ENCODE data around the gene EYS.
"Not testable (repeated sequence)": the region's sequence is repeated elsewhere in the genome, so short reads cannot be mapped to it uniquely, and the experiment has no call there.

EYS gene

DNA sequence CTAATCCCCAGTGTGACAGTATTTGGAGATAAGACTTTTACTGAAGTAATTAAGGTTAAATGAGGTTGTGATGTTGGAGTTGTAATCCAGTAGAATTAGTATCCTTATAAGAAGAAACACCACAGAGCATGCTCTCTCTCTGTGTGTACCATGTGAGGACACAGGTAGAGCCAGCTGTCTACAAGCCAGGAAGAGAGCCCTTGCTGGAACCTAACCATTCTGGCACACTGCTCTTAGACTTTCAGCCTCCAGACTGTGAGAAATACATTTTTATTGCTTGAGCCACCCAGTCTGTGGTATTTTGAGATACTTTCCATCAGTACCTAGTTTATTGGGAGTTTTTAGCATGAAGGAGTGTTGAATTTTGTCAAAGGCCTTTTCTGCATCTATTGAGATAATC lies 1961.2 kb downstream of the EYS start:
- no peak for DNase-seq

DNA sequence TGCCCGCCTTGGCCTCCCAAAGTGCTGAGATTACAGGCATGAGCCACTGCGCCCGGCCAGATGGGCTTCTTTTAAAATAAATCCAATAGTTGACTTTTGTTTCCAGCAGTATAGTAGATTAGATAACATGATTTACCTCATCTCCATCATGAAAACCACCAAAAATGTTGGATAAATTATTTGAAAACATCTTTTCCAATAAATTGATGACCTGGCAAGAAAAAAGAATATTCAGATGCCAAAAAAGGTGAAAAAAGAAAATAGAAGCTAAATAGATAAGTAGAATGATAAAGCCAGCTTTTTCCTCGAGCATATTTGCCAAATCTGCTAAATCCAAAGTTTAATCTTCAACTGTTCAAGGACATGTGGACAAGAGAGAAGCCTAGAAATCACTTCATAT lies 1962.2 kb downstream of the EYS start:
- no peak for DNase-seq

DNA sequence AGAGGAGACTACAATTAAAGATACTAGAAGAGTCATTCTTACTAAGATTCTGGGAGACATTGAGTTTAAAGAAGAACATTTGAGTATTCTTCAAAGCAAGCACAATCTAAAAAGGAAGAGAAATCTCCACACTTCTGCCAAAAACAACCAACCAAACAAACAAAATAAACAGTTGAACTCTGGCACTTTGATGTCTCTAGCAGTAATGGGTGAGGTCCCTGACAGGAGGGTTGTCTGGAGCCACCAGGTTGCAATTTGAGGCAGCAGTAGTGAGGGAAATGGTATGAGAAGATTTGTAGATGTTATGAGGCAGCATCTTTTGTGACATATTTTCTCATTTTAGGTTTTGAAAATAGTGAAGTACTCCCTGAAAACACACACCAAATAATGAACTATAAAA lies 1963.3 kb downstream of the EYS start:
- DNase-seq: no peak

DNA sequence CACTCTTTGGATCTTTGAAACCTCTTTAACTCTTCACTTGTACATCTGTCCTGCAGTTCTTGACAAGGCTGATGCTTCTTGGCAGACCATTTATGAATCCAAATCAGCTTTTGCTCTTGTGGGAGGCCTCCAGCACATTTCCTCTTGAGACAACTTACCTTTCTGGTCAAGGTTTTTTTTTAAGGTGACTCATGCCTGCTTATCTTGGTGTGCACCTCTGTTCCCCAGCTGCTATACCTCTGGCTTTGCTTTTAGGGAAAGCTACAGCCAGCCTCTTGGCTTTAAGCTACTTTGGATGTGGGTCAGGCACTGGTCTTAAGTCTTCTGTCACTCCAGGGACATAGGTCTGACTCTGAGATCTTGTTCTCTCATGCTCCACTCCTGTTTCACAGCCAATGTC lies 1965.0 kb downstream of the EYS start:
- no peak for DNase-seq

DNA sequence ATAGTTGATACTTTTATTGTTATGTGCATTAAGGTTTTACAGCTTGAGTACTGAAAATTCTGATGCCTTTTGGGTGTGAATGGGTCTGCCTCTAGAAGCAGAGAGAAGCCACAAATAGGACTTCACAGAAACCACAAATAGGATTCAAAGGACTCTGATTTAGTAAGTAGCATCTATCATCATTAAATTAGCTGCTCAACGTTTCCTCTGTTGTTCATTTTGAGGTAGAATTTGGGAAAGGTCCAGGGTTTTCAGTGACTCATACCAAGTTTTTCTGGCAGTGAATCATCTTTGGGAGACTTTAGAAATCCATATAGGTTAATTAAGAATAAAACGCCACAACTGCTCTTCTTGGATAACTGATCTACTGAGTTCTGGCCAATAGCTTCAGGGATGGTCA lies 1966.3 kb downstream of the EYS start:
- DNase-seq: no peak

DNA sequence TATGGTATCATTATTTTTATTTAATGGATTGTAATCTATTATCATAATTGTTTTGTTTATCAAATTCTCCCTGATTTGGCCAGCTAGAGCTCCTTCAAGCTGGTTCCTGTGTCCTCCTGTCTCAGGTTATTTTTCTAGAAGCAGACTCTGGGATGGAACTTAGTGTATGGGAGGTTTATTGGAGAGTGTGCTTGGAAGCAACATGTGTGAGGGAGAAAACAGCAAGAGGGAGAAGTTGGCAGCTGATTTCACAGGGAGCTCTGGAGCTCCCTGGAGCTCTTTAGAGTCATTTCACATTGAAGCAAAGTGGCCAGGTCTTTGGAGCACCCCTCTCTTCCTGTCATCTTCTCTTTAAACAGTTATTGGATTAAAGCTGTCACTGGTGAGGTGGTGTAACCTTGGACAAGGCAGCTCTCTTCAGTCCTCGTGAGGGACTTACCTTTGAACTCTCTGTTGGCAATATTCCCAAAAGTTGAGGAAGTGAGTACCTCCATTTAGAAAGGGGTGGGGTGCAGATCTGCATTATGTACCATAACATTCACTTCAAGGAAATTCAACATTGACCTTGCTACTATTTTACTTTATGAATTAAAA lies 1967.8 kb downstream of the EYS start:
- DNase-seq: no peak

DNA sequence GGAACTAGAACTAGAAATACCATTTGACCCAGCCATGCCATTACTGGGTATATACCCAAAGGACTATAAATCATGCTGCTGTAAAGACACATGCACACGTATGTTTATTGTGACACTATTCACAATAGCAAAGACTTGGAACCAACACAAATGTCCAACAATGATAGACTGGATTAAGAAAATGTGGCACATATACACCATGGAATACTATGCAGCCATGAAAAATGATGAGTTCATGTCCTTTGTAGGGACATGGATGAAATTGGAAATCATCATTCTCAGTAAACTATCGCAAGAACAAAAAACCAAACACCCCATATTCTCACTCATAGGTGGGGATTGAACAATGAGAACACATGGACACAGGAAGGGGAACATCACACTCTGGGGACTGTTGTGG lies 1968.8 kb downstream of the EYS start:
- not testable (repeated sequence) for DNase-seq

DNA sequence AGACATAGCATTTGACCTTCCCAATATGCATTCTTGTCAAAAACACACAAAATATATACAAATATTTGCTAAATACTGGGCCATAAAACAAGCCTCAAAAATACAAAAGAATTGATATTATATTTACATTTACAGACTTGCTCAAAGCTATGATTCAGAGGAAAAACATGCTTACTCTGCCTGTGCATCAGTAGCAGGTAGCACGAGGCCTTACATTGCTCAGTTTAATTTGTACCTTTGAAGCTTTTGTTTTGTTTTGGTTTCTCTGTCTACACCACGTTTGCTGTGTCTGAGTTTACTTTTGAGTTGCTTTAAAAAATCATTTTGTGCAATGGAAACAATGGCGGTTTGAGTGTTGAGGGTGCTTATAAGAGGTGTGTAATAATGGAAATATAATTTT lies 1972.1 kb downstream of the EYS start:
- DNase-seq: no peak

DNA sequence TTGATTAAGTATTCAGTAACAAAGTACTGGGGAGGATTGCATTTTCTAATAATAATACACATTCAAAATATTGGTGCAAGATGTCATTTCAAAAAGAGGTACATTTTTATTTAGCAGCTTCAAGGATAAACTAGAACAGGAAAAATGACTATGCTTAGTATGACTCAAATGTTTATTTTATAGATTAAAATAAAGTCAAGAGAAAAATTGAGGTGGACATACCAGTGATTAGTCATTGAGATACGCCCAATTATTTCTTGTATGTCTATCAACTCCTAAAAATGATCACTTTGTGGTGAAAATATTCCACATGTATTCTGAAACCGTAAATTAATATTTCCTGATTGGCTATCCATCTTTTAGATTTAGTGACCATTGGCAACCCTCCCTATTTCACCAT lies 1974.7 kb downstream of the EYS start:
- no peak for DNase-seq

DNA sequence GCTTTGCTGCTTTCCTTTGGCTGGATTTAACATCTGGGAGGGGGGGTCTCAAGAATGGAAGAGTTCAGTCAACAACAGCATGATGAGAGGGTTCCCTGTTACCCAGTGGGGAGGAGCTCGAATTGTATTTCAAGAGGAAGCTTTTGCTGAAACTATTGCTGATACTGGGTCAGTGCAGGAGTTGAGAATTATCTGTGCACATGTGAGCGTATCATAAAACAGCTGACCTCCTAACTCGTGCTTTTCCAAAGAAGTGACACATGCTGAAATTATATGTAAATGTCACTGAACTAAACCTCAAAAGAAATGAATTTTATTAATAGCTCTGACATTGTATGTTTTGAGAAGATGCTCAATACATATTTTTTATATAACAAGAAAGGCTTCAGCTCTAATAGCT lies 1975.1 kb downstream of the EYS start:
- no peak for DNase-seq

DNA sequence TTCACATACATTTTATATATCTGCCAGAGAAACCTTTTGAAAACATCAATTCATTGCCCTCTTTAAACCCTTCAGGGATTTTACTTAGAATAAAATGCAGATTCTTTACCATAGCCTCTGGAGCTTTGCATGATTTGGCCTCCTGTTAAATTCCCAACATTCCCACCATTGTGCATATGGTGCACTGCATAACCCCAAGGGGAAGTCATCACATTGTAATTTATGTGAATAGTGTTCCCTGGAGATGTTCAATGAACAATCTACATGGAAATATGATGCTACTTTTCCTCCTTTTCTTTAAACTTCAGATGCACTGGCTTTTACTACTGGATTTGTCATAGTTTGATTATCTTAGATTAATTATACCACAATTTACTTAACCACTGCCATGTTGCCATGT lies 1976.7 kb downstream of the EYS start:
- DNase-seq: no peak

DNA sequence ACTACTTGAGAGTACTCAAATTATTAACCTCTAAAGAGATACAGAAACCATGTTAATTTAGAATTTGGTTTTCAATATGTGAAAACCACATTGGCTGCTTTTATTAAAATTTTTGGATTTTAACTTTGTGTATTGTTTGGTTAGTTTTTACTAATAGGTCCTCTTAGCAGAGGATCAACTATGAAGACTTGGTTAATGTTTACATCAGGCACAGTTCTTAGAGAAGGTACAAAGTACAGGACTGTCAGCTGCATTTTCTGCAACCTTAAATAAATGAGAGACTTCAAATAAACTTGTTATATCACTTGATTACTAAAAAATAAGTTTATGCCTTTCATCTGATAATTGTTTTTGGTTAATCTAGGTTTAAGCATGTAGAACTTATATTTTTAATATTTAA lies 1982.3 kb downstream of the EYS start:
- no peak for DNase-seq

DNA sequence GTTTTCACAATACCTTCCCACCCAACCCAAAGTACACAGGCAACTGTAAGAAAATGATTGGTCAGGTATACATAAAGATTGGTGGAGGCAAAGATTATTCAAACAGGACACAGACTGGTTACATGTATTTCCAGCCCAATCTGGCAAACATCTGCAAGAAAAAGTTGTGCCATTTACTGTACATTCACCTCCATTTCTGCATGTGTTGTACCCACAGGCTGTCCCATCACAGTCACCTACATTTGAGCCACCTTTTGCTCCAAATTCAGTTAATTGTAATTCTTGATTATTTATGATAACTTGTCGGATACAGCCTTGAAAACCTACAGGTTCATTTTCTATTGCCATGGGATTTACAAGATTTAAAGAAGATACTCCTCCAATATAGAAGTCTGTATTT lies 1985.8 kb downstream of the EYS start:
- no peak for DNase-seq

DNA sequence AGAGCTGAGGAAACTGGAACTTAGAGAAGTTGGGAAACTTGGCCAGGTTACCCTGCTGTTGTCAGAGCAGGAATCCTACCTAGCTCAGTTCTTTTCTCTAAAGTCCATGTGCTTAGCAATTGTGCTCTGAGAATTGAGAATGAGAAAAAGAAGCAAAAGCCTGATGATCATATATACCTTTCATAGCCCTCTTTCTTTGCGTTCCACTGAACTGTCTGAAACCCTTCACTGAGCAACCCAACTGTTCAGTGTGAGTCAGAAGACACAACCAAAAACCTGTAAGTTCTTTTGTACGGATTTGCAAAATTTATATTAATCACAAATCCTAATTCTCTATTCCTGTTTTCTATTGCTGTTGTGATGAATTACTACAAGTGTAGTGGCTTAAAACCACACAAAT lies 1990.9 kb downstream of the EYS start:
- no peak for DNase-seq

DNA sequence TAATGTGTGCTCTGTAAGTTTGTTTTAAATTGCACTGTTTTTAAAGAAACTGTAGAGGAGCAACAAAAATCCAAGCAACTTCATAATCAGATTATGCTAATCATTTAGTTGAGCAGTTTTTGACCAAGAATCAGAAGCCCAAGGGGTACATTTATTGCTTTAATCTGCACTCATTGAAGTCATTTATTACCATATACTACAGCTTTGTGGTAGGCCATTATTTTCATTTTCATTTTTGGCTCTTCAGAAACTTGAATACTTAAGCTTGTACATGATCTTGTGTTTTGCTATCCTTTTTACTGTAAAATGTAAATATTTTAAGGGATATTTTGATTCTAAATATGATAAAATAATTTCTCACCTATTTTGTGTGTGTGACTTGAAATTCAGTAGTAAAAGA lies 1992.9 kb downstream of the EYS start:
- DNase-seq: no peak

DNA sequence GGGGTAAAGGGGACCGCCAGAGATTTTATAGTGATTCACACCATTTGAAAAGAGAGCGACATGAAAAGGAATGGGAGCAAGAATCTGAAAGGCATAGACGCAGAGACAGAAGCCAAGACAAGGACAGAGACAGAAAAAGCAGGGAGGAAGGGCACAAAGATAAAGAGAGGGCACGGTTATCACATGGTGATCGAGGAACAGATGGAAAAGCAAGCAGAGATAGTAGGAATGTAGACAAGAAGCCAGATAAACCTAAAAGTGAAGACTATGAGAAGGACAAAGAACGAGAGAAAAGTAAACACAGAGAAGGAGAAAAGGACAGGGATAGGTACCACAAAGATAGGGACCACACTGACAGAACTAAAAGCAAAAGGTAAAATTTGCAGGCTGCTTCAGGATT lies 1993.7 kb downstream of the EYS start:
- no peak for DNase-seq

DNA sequence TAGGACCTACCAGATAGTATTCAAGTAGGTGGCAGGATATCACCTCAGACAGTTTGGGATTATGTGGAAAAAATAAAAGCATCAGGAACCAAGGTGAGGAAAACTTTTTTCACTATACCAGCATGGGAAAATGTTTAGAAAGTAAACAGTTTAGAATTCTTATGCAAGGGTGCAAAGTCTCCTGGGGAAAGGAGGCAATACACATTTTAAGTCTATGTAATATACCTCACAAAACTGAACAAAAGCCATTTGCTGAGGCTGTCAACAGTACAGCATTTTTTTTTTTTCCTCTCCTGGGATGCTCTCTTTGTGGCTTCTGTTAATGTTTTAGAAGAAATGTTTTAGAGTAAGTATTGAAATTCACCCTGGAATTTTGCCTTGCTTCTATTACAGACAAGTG lies 1997.9 kb downstream of the EYS start:
- no peak for DNase-seq

DNA sequence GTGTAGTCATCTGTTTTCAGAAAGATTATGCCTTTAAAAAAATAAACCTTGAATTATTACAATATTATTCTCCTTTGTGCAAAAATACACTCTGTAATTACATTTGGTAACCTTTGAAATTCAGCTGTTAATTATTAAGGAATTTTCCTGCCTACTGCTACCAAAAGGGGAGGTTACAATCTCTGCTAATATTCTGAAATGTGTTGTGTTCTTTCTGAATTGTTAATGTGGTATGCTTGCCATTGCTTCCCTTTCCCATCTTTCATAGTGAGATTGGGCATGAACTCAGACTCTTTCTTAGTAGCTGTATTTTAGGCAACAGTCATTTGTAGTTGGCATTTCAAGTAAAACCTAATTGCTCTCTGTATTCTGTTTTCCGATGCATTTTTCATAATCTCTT lies 1998.4 kb downstream of the EYS start:
- DNase-seq: no peak

DNA sequence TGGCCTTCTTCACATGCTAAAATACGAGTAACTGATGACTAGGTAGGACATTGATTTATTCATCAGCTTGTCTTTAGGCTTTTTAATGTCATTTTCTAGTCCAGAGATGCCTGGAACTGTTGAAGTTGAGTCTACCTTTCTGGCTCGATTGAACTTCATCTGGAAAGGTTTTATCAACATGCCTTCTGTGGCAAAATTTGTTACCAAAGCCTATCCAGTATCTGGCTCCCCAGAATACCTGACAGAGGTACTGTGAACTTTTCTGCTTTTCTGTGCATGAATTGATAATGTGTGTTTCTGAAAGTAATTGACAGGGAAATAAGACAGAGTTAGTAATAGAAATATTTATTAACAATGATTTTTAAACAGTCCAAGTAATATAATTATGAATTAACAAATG lies 2000.4 kb downstream of the EYS start:
- no peak for DNase-seq

DNA sequence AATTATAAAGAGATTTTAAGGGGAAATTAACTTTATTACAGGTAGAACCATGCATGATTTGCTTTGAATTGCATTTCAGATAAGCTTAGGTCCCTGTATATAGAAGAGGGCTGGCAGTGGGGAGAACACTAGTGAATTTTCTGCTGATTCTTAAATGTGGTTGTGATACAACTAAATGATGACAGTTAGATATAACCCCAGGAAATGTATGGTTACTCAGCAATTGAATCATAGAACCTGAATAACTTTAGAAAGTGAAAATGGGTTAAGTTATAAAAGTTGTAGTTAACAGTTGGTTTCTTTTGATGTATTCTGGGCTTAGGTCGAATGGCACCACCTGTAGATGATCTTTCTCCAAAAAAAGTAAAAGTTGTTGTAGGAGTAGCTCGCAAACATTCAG lies 2001.3 kb downstream of the EYS start:
- DNase-seq: peak; percentile 6

DNA sequence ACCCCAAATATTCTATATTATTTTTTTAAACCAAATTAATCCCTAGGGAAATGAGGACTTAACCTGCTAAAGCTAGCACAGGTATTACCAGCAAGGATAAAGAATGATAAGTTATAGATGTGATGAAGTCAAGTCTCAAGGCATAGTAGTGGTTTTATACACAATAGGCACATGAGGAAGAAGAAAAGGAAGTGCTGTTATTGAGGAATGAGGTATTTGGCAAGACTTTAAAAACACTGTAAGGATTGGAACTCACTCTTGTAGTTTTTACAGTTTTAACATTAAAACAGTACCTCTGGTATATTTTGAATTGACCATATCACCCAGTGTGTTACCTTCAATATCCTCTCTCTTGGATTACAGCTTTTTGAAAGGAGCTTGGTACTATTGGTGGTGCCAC lies 2016.8 kb downstream of the EYS start:
- DNase-seq: no peak

DNA sequence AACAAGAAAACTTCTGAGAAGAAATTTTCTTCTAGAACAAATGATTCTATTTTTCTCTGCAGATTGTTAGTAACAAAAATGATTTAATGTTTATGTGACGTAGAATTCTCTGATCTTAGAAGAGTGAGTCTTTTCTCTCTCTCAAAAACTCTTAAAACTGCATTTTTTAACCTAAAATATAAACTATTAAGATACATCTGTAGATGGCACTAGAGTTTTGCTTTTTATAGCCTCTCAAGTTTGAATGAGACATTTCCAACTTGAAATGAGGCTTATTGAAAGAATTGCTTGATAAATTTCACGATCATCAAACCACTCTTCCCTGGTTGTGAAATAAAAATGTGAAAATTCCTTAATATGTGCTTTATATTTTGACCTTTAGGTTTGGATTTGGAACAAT lies 2017.6 kb downstream of the EYS start:
- DNase-seq: no peak

DNA sequence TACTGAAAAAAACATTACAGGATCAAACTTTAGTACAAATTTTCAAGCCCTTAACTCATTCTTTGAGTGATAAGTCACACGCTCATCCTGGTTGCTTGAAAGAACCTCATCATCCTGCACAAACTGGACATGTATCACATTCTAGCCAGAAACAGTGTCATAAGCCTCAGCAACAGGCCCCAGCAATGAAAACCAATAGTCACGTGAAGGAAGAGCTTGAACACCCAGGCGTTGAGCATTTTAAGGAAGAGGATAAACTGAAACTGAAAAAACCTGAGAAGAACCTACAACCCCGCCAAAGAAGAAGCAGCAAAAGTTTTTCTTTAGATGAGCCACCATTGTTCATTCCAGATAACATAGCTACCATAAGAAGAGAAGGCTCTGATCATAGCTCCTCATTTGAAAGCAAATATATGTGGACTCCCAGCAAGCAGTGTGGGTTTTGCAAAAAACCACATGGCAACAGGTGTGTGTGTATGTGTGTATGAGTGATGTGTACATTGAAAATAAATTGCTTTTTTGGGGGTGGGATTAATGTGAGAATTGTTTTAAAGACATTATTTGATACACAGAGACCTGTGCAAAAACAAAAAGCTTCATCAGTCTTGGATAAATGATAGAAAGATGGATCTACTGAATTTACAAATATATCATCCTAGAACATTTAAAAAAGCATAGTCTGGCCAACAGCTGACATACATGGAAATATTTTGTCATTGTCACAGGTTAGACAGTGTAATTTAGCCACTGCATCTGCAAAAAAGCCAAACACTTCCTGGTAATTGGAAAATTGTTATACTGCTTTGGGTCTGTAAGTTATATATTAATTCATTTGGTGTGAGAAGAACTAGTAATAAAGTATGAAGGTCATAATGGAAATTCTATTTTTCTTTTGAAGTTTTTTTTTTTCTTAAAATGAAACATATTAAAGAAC lies 2021.3 kb downstream of the EYS start:
- DNase-seq: no peak

DNA sequence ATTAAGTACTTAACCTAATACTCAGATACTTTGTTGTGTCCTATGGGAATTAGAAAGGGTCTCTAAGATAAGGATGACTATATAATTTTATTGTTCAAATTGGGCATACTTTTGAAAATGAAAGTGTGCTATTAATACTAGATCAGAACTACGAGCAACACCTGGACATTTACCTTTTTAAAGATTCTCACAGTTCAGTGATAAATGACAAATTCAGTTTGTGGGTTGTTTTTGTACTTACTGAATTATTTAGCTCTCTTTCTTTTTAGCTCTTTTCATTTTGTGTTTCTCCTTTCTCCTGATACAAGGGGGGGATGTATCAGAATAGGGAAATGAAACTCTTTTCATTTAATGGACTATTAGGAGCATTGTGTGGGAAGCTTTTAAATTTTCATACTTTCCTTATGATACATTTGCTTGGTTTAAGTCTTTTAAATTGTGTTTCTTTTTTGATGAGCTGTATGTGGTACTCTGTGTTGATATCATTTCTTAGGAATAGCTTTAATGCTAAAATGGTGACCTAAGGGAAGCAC lies 2023.9 kb downstream of the EYS start:
- no peak for DNase-seq

DNA sequence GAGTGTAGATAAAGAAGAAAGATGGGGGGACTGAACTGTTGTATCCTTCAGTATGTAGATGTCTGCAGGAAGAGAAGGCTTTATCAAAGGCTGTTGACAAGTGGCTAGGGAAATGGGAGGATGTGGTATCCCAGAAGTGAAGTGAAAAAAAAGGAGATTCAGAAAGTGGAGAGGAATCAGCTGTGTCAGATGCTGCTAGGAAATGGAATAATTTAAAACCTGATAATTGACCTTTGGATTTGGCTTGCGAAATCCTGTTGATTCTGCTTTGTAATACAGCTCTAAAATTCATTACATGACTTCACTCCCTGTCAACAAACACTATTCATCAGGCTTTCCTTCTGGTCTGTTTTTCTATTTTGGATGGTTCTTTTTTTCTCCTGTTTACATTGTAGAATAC lies 2029.7 kb downstream of the EYS start:
- no peak for DNase-seq

Measured in activated CD4-positive, alpha-beta T cell treated with anti-CD3 and anti-CD28 coated beads, Interleukin-10, Interleukin-2, amounts not matched to agents 100 ng/mL and 50 ng/mL, durations not matched to agents 16 hours and 8 hours (primary cell).